ENCODE results near the gene MRPL42.
A peak's percentile ranks its signal among the peaks of the same experiment; 100 is the strongest.

MRPL42 gene

GRCh38 chr12:93521225-93522080 is 54.1 kb downstream of the MRPL42 start:
- in situ Hi-C loops (cut with HindIII; ENCODE audit: low pct_ligation_motif_present, low sequenced_read_pairs), result no loop called here
- no peak overlapping the region for H3K27ac ChIP-seq
- H3K4me3 ChIP-seq (ENCODE audit: low read depth, low read length), result no peak overlapping the region
- TF ChIP-seq, protein P1, sequence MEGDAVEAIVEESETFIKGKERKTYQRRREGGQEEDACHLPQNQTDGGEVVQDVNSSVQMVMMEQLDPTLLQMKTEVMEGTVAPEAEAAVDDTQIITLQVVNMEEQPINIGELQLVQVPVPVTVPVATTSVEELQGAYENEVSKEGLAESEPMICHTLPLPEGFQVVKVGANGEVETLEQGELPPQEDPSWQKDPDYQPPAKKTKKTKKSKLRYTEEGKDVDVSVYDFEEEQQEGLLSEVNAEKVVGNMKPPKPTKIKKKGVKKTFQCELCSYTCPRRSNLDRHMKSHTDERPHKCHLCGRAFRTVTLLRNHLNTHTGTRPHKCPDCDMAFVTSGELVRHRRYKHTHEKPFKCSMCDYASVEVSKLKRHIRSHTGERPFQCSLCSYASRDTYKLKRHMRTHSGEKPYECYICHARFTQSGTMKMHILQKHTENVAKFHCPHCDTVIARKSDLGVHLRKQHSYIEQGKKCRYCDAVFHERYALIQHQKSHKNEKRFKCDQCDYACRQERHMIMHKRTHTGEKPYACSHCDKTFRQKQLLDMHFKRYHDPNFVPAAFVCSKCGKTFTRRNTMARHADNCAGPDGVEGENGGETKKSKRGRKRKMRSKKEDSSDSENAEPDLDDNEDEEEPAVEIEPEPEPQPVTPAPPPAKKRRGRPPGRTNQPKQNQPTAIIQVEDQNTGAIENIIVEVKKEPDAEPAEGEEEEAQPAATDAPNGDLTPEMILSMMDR (IDR thresholded peaks at IDR 0.05; ENCODE audit: low read depth, low read length, missing control alignments), result no peak
- H3K27me3 ChIP-seq (replicated peaks), result no peaks in the 10 kb centered on the region
- H3K36me3 ChIP-seq (replicated peaks), result no peaks in the 10 kb centered on the region
- DNase-seq, result no peak

DNA sequence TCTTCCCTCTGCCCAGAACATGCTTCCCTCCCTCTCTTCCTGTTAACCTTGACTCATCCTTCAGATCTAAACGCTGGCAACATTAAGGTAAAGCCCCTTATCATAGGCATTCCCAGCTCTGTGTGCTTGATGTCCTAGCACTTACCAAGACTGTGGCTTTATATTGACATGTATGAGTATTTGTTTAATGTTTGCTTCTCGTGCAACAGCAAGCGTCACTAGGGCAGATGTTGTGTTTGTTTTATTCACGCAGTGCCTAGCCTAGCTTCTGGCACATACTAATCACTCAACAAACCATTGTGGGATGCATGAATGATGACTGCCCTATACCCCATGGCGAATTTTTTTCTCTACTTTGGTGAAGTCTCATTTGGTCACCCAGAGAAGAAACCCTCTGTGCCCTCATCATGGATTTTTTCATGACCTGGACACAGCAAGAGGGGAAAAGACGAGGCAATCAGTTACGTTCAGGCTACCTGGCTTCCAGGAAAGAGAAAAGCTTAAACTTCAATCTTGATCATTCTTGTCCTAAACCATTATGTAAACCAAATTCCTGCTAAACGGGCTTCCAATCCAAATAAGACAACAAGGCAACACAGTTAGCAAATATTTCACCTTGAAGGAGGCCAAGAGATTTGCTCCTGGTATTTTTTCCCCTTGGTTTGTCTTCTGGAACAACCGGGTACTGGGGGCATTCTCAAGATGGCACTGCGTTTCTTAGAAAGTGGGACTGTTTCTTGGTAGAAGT is 57.2 kb downstream of the MRPL42 start:
- in situ Hi-C loops (cut with HindIII; ENCODE audit: low pct_ligation_motif_present, low sequenced_read_pairs), result no loop called here
- Histone ChIP-seq H3K36me3 (replicated peaks) (no peaks in the 10 kb centered on the region), H3K4me3 (ENCODE audit: low read depth, low read length) (no peak overlapping the region)

GRCh38 chr12:93526786-93527428 is 59.6 kb downstream of the MRPL42 start:
- in situ Hi-C loops (cut with HindIII; ENCODE audit: low pct_ligation_motif_present, low sequenced_read_pairs), result no loop called here
- DNase-seq, result peak; percentile 95
- no peaks in the 10 kb centered on the region for H3K36me3 ChIP-seq (replicated peaks)
- H3K27ac ChIP-seq, result no peak overlapping the region
- TF ChIP-seq, protein P1 (IDR thresholded peaks at IDR 0.05; ENCODE audit: low read depth, low read length, missing control alignments), result no peak
- no peaks in the 10 kb centered on the region for H3K27me3 ChIP-seq (replicated peaks)
- H3K4me3 ChIP-seq (ENCODE audit: low read depth, low read length), result no peak overlapping the region

More for the DNA sequence above, 57.2 kb downstream of the MRPL42 start:
- no peak overlapping the region for H3K27ac ChIP-seq
- TF ChIP-seq, protein P1 (IDR thresholded peaks at IDR 0.05; ENCODE audit: low read depth, low read length, missing control alignments), result no peak
- DNase-seq, result no peak
- no peaks in the 10 kb centered on the region for H3K27me3 ChIP-seq (replicated peaks)

- H3K27ac ChIP-seq, result no peak overlapping the region
- in situ Hi-C loops (cut with HindIII; ENCODE audit: low pct_ligation_motif_present, low sequenced_read_pairs), result no loop called here
- no peak overlapping the region for H3K4me3 ChIP-seq (ENCODE audit: low read depth, low read length)
- TF ChIP-seq, protein P1 (IDR thresholded peaks at IDR 0.05; ENCODE audit: low read depth, low read length, missing control alignments), result no peak
- no peaks in the 10 kb centered on the region for H3K36me3 ChIP-seq (replicated peaks)
- no peak for DNase-seq
- no peaks in the 10 kb centered on the region for H3K27me3 ChIP-seq (replicated peaks)
Measured at GRCh38 chr12:93530358-93530757, 63.0 kb downstream of the MRPL42 start.

DNA sequence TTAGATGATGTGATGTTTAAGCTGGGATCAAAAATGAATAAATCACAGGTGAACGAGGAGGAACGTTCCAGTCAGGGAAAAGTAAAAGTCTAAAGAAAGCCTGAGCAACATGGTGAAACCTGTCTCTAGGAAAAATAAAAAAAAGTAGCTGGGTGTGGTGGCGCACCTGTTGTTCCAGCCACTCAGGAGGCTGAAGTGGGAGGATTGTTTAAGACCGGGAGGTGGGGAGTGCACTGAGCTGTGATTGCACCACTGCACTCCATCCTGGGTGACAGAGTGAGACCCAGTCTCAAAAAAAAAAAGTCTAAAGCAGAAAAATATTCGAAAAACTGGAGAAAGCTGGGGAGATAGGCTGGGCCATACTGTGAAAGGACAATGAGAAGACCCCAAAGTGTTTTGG is 66.0 kb downstream of the MRPL42 start:
- TF ChIP-seq, protein P1 (IDR thresholded peaks at IDR 0.05; ENCODE audit: low read depth, low read length, missing control alignments), result no peak
- in situ Hi-C loops (cut with HindIII; ENCODE audit: low pct_ligation_motif_present, low sequenced_read_pairs), result no loop called here
- H3K4me3 ChIP-seq (ENCODE audit: low read depth, low read length), result no peak overlapping the region
- DNase-seq, result no peak
- no peak overlapping the region for H3K27ac ChIP-seq
- no peaks in the 10 kb centered on the region for H3K27me3 ChIP-seq (replicated peaks)
- H3K36me3 ChIP-seq (replicated peaks), result no peaks in the 10 kb centered on the region
